Hematopoietic multipotent progenitor cell treated with erythropoietin and hydrocortisone succinate and interleukin-3 and kit ligand, for 15 days (in vitro differentiated cells): ENCODE data around the gene TGM5.
"Not testable (repeated sequence)": the region's sequence is repeated elsewhere in the genome, so short reads cannot be mapped to it uniquely, and the experiment has no call there.

Experiments used
- DNase-seq: peaks from one replicate; pipeline ENCODE4 v3.0.0-alpha.2; 2015; ENCODE audit warnings: low spot score

TGM5 gene

DNA sequence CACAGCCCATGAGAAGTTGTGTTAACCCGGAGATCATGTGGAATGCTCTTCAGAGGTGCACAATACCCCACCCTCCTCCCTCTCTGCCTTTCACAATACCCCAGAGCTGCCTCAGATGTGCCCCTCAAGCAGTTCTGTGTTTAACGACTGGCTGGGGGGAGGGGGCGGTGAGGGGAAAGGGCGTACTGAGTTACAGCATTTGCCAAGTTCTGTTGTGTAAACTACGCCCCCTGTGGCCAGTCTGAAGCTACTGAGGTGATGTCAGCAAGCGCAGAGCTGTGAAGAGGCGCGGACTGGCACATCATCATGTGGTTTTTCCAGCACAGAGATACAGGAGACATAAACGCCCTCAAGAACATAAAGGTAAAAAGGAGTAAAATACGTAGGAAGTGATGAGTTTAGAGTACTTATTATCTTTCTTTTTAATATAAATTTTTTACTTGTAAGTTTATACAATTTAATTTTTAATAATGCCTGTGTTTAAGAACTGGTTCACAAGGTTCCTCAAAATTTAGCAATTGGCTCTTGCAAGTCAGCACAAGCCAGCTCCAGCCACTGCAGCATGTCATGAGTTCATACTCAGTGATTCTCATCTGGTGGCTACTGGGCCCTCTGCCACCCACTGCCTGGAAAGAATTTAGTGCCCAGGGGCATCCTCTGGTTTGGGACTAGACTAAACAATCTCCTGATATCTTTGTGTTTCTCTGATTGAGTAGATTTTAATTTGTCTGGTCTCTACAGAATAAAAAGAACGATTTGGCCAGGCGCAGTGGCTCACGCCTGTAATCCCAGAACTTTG is 47.6 kb downstream of the TGM5 start:
- DNase-seq = peak; percentile 90

DNA sequence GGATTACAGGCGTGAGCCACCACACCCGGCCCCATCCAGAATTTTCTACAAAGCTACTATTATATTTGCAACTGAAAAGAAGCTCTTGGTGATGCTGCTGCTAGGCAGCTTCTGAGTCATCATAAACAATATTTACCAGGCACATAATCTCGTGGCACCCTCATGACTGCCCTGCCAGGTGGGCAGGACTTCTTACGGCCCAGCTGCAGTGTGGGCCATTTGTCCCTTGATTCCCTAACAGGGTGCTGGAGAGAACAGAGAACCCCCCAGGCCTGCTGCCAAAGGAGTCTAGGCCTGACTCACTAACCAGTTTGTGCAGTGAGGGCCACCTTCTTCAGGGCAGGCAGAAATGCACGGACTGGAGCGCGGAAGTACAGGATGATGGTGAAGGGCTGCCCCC is 50.8 kb downstream of the TGM5 start:
- peak; percentile 46 for DNase-seq

DNA sequence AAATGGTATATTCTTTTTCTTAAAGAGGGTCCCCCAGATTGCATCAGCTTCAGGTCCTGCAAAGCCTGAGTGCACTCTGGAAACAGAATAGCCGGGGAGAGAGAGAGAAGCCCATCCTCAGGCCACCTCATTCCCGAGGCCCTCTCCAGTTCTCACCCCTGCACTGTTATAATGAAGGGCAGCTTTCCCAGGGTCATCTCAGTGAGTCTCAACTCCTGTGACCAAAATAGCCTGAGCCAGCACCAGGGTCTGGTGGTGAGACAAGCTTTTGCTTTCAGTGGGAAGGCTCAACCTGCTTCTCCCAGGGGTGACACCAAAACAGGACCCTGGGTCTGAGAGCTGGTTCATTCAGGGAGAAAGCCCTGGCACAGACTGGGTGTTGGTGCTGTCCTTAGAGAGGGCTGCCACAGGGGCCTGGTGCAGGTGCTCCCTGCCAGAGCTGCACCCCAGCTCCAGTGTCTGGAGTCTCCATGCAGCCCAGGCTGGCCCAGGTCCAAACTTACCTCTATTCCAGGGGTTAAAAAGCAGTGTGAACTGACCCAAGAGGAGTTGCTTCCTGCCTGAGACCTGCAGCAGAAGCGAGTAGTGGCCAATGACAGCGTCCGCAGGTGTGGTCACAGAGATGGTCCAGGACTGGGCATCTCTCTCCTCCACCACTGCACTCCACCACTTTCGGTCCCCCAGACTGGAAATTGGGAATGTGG is 52.0 kb downstream of the TGM5 start:
- DNase-seq = no peak

DNA sequence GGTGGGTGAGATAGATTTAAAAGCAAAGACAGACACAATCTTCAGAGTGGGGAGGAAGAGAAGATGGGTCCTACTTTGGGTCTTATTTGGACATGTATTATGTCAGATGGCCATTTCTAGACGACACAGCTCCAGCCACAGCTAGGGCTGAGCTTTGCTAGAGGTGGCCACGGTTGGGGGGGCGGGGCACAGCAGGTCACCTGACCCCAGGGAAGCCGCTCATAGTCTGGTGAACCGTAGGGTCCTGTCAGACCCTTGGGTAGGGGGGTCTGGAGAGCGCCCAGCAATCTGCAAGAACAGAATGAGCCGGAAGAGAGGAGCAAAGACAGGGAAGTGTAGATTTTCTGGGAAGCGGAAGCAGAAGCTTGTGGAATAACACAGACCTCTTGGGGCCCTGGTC is 52.6 kb downstream of the TGM5 start:
- DNase-seq = no peak

DNA sequence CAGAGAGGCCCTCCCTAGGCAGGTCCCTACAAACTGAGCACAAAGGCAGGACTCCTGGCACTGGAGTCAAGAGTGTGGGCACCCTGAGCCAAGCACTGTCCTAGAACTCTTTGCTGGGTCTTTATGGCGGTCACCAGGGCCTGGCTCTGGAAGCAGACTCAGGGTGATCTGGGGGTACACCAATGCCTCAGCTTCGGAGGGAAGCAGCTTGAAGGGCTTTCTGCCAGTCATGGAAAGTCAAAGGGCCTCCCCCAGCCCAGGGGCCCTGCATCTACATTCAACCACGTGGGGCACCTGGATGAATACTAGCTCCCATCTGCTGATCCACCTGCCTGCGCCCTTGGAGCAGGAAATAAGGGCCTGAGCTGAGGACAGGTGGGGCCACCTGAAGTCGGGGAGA is 53.3 kb downstream of the TGM5 start:
- DNase-seq = no peak

DNA sequence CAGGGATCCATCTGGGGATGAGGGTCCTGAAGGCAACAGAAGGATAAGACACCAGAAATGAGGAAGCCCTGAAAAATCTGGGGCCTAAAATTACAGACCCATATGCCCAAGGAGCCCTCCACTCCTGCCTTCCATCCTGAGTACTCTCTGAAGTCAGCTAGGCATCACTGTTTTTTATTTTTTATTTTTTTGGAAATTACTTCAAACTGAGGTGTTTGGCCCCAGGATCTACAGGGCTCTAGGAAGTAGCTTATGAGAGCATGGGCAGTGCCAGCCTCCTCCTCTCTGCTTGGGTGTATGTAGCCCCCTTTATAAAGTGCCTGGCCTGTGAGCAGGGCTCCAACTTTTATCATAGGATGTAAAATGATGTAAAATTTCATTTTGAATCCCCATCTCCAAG is 53.8 kb downstream of the TGM5 start:
- no peak for DNase-seq

DNA sequence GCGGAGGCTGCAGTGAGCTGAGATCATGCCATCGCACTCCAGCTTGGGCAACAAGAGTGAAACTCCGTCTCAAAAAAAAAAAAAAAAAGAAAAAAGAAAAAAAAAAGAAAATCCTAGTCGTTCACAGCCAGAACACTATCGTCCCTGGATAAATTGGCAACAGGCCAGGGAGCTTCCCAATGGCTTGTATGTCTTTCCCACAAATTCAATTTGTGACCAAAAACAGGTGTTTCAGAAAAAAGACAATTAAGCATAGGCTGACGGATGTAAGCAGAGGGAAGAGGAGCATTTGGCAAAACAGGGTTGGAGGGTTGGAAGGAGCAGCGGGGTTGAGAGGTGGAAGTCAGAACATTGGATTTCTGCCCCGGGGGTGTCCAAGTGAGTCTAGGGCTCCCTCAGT is 54.4 kb downstream of the TGM5 start:
- DNase-seq = no peak

DNA sequence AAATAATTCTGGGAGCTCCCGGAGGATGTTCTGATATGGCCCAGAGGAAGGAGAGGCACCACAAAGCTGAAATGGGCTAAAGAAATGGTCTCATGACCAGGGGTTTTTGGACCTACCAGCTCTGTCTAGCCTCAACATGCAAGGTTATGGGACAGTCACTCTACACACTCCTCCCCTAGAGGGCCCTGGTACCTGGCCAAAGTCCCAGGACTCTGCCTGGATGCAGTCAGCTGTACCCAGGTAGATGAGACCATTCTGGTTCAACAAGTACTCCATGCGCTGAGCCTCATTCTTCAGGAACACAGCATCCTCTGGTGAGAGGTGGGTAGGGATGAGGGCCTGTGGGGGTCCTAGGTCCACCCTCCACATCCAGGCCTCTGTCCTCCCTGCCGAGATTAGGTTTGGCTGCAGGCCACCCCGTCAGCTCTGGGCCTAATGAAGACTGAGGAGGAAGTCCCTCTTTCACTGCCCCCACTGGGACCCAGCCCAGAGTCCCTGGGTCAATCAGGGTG is 55.4 kb downstream of the TGM5 start:
- no peak for DNase-seq

DNA sequence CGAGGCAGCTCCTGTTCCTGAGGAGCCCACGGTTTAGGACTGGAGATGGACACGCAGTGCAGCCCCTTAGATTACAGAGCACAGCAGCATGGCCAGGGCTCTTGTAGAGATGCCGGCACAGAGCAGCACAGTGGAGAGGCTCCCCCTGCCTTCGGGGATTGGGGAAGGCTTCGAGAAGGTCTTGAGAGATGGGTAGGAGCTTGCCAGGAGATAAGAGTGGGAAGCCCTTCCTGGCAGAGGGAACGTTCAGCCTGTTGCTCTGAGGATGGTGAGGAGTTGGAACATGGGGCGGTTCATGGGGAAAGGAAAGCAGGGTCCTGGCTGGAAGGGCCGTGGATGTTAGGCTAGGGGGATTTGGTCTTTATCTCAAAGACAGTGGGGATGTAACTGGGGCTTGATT is 55.9 kb downstream of the TGM5 start:
- no peak for DNase-seq

DNA sequence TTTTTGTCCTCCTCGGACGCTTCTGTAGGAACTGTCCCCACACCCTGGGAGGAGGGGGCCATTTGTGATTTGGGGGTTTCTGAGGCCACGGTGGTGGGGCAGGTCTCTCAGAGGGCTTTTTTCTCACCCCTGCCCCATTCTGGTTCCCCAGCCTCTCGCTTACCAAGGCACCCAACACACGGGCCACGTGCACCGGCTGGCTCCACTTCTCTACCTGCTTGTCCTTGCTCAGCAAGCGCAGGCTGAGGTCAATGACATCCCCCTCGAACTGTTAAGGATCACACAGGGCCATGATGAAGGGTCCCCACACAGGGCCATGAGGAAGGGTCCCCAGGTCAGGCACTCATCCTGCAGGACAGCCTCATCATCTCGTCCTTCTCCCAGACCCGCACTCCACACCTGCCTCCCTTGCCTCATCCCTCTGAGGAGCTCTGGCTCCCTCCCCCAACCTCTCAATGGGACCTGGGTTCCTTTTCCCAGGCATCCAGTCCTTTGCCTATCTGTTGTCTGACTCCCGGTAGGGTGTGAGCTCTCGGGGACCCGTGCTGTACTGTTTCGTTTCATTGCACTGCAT is 56.5 kb downstream of the TGM5 start:
- no peak for DNase-seq

DNA sequence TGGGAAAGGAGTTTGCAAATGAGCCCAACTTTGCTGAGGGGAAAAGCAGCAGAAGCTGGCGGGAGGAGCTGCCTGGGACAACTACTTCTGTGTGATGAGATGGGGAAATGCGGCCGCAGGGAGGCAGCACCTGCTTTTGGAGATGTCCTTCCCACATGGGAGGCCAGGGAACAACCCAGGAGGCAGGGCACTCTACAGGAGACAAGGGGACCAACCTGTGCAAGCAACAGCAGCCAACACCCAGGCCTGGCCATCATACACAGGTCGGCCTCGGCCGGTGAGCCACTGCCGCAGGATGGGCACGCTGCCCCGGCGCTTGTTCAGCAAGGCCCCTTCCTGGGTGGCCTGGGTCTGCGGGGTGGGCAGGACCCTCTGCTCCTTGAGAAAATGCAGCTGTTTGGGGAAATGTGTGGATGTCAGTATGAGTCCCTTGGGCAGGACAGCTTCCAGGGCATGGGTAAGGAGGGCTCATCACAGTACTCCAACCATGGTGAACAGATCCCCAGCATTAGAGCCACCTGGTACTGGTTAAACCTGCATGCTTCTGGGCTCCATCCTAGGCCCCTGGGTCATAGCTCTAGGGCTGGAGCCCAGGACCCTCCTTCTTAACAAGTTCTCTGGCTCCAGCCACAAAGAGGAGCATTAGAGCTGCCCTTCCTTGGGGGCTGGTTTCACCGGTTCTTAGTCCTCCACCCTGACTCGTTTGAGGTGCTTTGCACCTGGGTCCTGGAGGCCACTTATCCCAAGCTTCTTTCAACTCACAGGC is 57.5 kb downstream of the TGM5 start:
- DNase-seq = no peak

DNA sequence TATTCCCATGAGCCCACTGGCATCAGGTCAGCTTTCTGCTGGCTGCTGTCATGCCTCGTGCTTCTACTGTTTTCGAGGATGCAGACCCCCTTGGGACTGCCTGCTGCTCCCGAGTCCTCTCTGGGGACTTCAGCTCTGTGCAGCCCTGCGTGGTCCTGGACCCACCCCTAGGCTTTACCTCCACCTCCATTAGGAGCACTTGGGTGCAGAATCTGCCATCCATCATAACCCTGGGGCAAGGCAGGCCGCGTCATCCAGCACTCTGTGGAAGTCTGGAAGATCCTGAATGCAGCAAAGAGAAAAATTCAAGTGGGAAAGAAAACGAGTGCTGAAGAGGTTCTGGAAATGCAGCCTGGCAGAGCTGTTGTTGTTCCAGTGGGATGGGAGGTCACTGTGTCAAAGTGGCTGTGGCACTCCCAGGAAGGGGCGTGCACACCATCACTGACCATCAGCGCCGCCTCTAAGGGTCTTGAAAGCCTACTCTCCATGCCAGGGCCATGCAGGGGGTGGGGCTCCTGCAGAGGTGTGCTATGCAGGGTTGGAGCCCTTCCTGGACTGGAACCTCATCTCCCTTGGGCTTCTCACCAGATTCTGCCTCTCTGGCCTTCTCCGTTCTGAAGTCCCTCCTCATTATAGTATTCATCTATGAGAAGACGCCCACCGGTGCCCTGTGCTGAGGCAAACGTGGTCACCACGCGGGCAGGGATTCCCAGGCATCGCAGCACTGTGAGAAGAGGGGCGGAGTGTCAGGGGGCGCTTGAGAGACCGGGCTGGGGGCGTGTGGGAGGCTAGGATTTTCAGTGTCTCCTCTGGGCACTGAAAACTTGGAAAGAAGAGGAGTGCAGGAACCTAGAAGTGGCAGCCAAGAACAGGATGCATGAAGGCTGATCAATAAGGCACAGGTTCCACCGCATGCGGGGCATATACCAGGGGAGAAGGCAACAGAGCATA is 58.4 kb downstream of the TGM5 start:
- no peak for DNase-seq

DNA sequence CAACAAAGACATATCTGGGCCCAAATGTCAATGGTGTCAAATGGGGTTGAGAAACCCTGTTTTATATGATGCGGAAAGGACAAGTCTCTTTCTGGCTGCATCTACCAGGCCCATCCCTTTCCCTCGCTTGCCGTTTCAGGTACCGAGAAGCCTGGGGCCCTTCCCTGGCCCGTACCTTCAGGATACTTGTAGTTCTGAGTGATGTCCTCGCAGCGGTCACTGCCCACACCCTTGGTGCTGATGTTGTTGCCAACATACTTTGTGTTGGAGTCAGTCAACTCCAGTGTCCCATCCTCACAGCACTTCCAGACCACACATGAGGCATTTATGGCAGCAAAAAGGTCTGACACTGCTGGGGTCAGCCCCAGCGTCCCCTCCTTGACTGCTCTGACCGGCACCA is 59.7 kb downstream of the TGM5 start:
- DNase-seq = no peak

DNA sequence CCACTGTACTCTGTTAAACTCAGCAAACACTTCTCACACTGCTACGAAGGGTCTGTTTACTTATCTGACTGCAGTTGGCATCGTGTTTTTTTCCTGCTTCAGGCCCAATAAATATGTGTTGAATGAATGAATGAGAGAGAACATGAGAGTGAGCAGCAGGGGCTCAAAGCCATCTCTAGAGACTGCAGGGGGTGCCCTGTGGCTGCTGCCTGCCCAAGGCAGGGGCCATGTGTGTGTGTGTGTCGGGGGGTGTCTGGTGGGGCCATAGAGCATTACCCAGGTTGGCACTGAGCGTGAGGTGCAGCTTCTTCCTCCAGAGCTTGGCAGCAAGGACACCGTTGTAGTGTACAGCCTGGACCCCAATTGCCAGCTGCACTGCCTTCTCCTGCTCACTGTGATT is 60.7 kb downstream of the TGM5 start:
- no peak for DNase-seq

DNA sequence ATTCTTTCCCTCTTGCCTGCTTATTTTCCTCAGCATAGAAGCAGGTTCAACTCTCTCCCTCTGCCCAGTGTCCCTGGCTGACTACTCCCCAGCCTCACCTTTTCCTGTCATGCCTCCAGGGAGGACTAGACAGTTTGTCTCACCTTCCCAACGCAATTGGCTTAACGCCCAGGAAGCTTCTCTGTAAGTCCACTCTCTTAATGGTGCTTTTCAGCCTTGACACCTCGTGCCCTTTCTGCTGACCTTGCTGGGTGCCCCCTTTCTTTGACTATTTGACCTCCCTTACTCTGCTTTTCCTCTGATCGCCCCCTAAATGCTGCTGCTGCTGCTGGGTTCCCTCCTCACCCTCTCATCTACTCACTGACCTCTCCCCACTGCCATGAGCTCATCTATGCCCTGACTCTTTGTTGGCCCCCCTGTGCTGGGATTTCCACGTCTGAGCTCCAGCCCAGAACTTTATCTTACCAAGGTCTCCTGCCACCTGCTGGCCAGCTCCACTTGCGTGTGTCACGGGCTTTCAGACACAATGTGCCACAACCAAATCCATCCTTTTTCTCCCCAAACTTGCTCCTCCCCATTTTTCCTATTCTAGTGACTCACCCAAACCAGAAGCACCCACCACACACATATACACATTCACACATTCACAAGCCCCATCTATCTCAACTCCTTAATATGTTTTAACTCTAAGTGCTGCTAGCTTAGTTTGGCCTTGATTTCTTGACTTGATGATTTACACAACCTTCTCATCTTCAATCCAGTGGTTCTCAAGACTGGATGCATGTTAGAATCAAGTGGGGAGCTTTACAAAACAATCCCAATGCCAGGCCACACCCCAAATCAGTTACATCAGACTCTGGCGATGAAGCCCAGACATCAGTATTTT is 62.5 kb downstream of the TGM5 start:
- DNase-seq = peak; percentile 64

DNA sequence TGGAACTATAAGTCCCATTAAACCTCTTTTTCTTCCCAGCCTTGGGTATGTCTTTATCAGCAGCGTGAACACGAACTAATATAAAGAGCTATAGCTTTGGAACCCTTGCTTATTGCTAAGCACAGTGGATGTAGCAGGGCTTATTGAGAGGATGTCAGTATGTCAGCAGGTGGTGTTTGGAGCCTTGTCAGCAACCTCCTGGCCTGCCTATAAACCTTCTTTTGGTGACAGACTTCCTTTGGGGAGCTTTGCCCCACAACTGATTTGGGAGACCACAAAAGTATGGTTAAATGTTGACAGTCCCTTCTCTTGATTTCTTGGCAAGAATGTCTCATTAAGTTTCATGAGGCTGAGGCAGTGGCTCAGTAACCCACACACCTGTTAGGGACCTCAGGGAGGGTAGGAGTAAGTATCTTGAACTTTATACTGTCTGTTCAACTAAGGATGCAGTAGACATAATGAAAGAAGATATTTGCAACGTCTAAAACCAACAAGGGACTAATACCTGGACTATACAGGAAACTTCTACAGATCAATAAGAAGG is 66.7 kb downstream of the TGM5 start:
- no peak for DNase-seq

DNA sequence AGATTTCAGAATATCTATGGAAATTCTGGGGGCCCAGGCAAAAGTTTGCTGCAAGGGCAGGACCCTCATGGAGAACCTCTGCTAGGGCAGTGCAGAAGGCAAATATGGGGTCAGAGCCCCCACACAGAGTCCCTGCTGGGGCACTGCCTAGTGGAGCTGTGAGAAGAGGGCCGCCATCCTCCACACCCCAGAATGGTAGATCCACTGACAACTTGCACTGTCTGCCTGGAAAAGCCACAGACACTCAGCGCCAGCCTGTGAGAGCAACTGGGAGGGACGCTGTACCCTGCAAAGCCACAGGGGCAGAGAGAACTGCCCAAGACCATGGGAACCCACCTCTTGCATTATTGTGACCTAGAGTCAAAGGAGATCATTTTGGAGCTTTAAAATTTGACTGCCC is 67.7 kb downstream of the TGM5 start:
- DNase-seq = no peak

DNA sequence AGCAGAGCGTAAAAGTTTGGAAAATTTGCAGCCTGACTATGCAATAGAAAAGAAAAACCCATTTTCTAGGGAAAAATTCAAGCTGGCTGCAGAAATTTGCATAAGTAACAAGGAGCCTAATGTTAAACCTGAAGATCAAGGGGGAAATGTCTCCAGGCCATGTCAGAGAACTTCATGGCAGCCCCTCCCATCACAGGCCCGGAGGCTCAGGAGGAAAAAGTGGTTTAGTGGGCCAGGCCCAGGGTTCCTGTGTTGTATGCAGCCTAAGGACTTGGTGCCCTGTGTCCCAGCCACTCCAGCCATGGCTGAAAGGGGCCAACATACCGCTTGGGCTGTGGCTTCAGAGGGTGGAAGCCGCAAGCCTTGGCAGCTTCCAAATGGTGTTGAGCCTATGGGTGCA is 68.2 kb downstream of the TGM5 start:
- not testable (repeated sequence) for DNase-seq

DNA sequence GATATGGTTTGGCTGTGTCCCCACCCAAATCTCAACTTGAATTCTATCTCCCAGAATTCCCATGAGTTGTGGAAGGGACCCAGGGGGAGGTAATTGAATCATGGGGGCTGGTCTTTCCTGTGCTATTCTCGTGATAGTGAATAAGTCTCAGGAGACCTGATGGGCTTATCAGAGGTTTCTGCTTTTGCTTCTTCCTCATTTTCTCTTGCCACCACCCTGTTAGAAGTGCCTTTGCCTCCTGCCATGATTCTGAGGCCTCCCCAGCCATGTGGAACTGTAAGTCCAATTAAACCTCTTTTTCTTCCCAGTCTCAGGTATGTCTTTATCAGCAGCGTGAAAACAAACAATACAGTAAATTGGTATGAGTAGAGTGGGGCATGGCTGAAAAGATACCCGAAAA is 69.0 kb downstream of the TGM5 start:
- DNase-seq = not testable (repeated sequence)
